B cell (primary cell): ENCODE measurements around the gene ARRB1. TPM values are rescaled to one million over a fixed set of nuclear protein-coding genes. Genes with fewer than 3 reads are reported as not detected.

ENCODE experiments used
- ATAC-seq: fragments of 200-7000 bp; cut with Tn5 transposase; one replicate; pipeline ENCODE4 v1.10.0; 2021; ENCODE audit warnings: low read depth, mild to moderate bottlenecking, moderate number of reproducible peaks, moderate library complexity
- CTCF ChIA-PET: fragments of 350-600 bp; sonication (Branson Sonifier 250); formaldehyde crosslinking; loops from one replicate; lab custom pipeline; 2021; ENCODE audit warnings: antibody characterized with exemption, inconsistent platforms; lab: Charles Lee
- POLR2A ChIA-PET: fragments of 350-600 bp; sonication (Branson Sonifier 250); formaldehyde crosslinking; loops from one replicate; lab custom pipeline; 2021; ENCODE audit warnings: antibody characterized with exemption; lab: Charles Lee
- DNase-seq: peaks from one replicate; pipeline ENCODE4 v3.0.0; 2013
- H2AFZ ChIP-seq: 2 replicates; pipeline ENCODE4 v1.6.1; 2012; ENCODE audit warnings: mild to moderate bottlenecking, low read depth, low read length; ENCODE audit not compliant: insufficient read depth, poor library complexity, severe bottlenecking
- H3K27ac ChIP-seq, 2 donors: 1 replicate in 1 of 2; 2 replicates in 1 of 2; pipeline ENCODE4 v1.5.1; 2012 to 2013; ENCODE audit warnings: low read length in 2 of 2, mild to moderate bottlenecking in 2 of 2, moderate library complexity in 1 of 2
- H3K27me3 ChIP-seq, 4 experiments: fragments of 200-600 bp in 1 of 4; sonication (generic) in 1 of 4; replicated peaks in 1 of 4; 1 replicate in 2 of 4; 2 replicates in 2 of 4; pipeline versions ENCODE4 v1.6.1 to v1.7.0; 2013 to 2016; ENCODE audit warnings: low read length in 3 of 4, mild to moderate bottlenecking in 2 of 4, mixed read lengths in 1 of 4, moderate library complexity in 1 of 4; ENCODE audit not compliant: insufficient read depth in 4 of 4, control insufficient read depth in 3 of 4; ENCODE audit errors: control extremely low read depth in 1 of 4
- H3K36me3 ChIP-seq, 2 experiments: replicated peaks in 1 of 2; 1 replicate in 1 of 2; 2 replicates in 1 of 2; pipeline versions ENCODE4 v1.6.1 to v1.7.1; 2013; ENCODE audit warnings: low read length in 1 of 2; ENCODE audit not compliant: insufficient read depth in 2 of 2, control insufficient read depth in 1 of 2; ENCODE audit errors: control extremely low read depth in 1 of 2, extremely low read depth in 1 of 2
- H3K4me1 ChIP-seq, 2 donors: fragments of 200-600 bp in 1 of 2; sonication (generic) in 1 of 2; 1 replicate in 1 of 2; 2 replicates in 1 of 2; pipeline versions ENCODE4 v1.5.1 to v1.6.1; 2013 to 2017; ENCODE audit warnings: low read length in 2 of 2; ENCODE audit not compliant: control insufficient read depth in 2 of 2, insufficient read depth in 2 of 2
- H3K4me2 ChIP-seq: replicated peaks from 2 replicates; pipeline ENCODE3; 2012; ENCODE audit warnings: mild to moderate bottlenecking, low read depth, low read length; ENCODE audit not compliant: poor library complexity, severe bottlenecking
- H3K4me3 ChIP-seq, 5 experiments: fragments of 200-600 bp in 1 of 5; sonication (generic) in 1 of 5; 1 replicate in 3 of 5; 2 replicates in 2 of 5; pipeline versions ENCODE4 v1.5.1 to v1.7.0; 2011 to 2016; ENCODE audit warnings: low read length in 4 of 5, mild to moderate bottlenecking in 4 of 5, low read depth in 2 of 5, control low read depth in 1 of 5, moderate library complexity in 1 of 5; ENCODE audit not compliant: insufficient read depth in 1 of 5; ENCODE audit errors: control extremely low read depth in 1 of 5, extremely low read depth in 1 of 5
- H3K79me2 ChIP-seq: fragments of 200-600 bp; sonication (generic); one replicate; pipeline ENCODE4 v1.6.0; 2016; ENCODE audit warnings: low read length; ENCODE audit not compliant: control insufficient read depth, insufficient read depth
- H3K9ac ChIP-seq: fragments of 200-600 bp; sonication (generic); 2 replicates; pipeline ENCODE4 v1.6.1; 2017; ENCODE audit warnings: mild to moderate bottlenecking, low read length, moderate library complexity
- H3K9me3 ChIP-seq, 3 donors: one replicate each; pipeline versions ENCODE4 v1.6.1 to v1.7.1; 2013; ENCODE audit warnings: low read length in 2 of 3; ENCODE audit not compliant: control insufficient read depth in 2 of 3, insufficient read depth in 1 of 3; ENCODE audit errors: control extremely low read depth in 1 of 3
- H4K20me1 ChIP-seq: 2 replicates; pipeline ENCODE4 v1.6.0; 2012; ENCODE audit warnings: mild to moderate bottlenecking, low read length; ENCODE audit not compliant: insufficient read depth, control insufficient read depth, poor library complexity, severe bottlenecking
- H3K27ac Mint-ChIP-seq: one replicate; pipeline ENCODE4 v1.8.0; 2021; ENCODE audit warnings: mixed read lengths
- H3K27me3 Mint-ChIP-seq: one replicate; pipeline ENCODE4 v1.8.0; 2021; ENCODE audit warnings: mixed read lengths
- H3K4me1 Mint-ChIP-seq: one replicate; pipeline ENCODE4 v1.8.0; 2021; ENCODE audit warnings: mixed read lengths
- H3K4me3 Mint-ChIP-seq: one replicate; pipeline ENCODE4 v1.8.0; 2021; ENCODE audit warnings: mixed read lengths
- H3K9me3 Mint-ChIP-seq: one replicate; pipeline ENCODE4 v1.8.0; 2022; ENCODE audit warnings: mixed read lengths; ENCODE audit not compliant: insufficient read depth
- EZH2 ChIP-seq: IDR thresholded peaks from 2 replicates; pipeline ENCODE4 v1.6.1; 2012; ENCODE audit warnings: borderline replicate concordance, low read depth, mild to moderate bottlenecking, moderate library complexity, low read length; ENCODE audit not compliant: insufficient read depth, poor library complexity, severe bottlenecking
- WGBS: methylation state at CpG from one replicate; pipeline ENCODE4 v1.1.5; 2013; ENCODE audit warnings: missing lambda C conversion rate; ENCODE audit not compliant: insufficient coverage; 5-methylcytosine and 5-hydroxymethylcytosine counted together
- intact Hi-C: fragments of 100-400 bp; cut with micrococcal nuclease; formaldehyde crosslinking; loops from one replicate; pipeline ENCODE4 v1.10.0; 2022
- polyA plus RNA-seq: library from polyadenylated mRNA; depleted of rRNA; stranded (reverse); fragments of >200 nt; gene quantifications from 2 replicates; pipeline ENCODE4 v1.2.3, GENCODE V29; 2012
- total RNA-seq, 2 donors: library from RNA; stranded (reverse); fragments of 120-200 nt in 1 of 2; gene quantifications; 1 replicate in 1 of 2; 2 replicates in 1 of 2; pipeline versions ENCODE4 v1.2.3 to v1.2.4, GENCODE V29; 2013 to 2022
- TF ChIP-seq, protein P1 (sequence below): fragments of 200-600 bp; IDR thresholded peaks from one replicate; pipeline ENCODE4 v1.8.0; 2022; ENCODE audit warnings: antibody characterized with exemption, mild to moderate bottlenecking

Gene ARRB1
- total and polyA plus RNA-seq, 2 donors (not counting 1 experiment from before 2014, with no cell fraction given), result 1.0 to 1.9 TPM

DNA sequence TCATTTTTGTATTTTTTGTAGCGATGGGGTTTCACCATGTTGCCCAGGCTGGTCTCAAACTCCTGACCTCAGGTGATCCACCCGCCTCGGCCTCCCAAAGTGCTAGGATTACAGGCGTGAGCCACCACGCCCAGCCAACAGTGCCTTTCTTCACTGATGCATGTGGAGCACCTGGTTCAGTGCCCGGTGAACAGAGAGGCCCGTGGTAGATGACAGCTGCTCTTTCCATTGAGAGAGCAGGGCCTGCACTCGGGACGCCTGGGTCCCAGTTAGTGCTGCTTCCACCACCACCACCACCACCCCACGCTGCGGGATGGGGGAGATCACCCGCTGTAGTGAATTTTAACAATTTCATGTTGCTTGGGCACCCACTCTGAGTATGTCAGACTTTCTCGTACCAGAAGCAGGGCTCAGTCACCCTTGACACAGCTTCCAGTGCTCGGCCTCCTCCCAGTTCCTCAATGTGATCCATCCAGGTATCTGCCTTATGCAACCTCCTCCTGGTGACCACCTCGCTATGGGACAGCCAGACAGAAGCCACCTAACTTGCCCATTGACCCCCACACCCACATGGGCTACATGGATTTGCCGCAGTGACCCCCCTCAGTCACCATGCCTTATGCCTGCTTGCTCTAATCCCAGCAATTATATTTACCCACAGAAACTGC lies 36.6 kb downstream of the ARRB1 start:
- no peaks in the 10 kb centered on the region for H3K9me3 Mint-ChIP-seq
- no peaks in the 10 kb centered on the region for H3K36me3 ChIP-seq
- H3K4me3 Mint-ChIP-seq, result no peak overlapping the region
- no peak overlapping the region for H3K27ac ChIP-seq
- no peak for TF ChIP-seq EZH2
- TF ChIP-seq, protein P1, sequence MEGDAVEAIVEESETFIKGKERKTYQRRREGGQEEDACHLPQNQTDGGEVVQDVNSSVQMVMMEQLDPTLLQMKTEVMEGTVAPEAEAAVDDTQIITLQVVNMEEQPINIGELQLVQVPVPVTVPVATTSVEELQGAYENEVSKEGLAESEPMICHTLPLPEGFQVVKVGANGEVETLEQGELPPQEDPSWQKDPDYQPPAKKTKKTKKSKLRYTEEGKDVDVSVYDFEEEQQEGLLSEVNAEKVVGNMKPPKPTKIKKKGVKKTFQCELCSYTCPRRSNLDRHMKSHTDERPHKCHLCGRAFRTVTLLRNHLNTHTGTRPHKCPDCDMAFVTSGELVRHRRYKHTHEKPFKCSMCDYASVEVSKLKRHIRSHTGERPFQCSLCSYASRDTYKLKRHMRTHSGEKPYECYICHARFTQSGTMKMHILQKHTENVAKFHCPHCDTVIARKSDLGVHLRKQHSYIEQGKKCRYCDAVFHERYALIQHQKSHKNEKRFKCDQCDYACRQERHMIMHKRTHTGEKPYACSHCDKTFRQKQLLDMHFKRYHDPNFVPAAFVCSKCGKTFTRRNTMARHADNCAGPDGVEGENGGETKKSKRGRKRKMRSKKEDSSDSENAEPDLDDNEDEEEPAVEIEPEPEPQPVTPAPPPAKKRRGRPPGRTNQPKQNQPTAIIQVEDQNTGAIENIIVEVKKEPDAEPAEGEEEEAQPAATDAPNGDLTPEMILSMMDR, result no peak
- WGBS, result 90% methylated on average over 16 of the region's 16 CpGs
- H3K9ac ChIP-seq, result no peak overlapping the region
- no peak overlapping the region for H2AFZ ChIP-seq
- H3K27me3 ChIP-seq, result no peaks in the 10 kb centered on the region
- no peaks in the 10 kb centered on the region for H3K79me2 ChIP-seq
- peaks cover 8% of the 10 kb centered on the region for H3K27me3 Mint-ChIP-seq
- ChIA-PET POLR2A (no interaction called here), CTCF (no interaction called here)
- H3K4me2 ChIP-seq, result no peak overlapping the region
- no peaks in the 10 kb centered on the region for H3K9me3 ChIP-seq
- H3K4me1 ChIP-seq, result no peaks in the 10 kb centered on the region
- H4K20me1 ChIP-seq, result no peaks in the 10 kb centered on the region
- no peaks in the 10 kb centered on the region for H3K4me1 Mint-ChIP-seq
- intact Hi-C loops, result no loop called here
- ATAC-seq, result no peak
- no peak overlapping the region for H3K27ac Mint-ChIP-seq
- DNase-seq, result no peak
- H3K4me3 ChIP-seq, result no peak overlapping the region

DNA sequence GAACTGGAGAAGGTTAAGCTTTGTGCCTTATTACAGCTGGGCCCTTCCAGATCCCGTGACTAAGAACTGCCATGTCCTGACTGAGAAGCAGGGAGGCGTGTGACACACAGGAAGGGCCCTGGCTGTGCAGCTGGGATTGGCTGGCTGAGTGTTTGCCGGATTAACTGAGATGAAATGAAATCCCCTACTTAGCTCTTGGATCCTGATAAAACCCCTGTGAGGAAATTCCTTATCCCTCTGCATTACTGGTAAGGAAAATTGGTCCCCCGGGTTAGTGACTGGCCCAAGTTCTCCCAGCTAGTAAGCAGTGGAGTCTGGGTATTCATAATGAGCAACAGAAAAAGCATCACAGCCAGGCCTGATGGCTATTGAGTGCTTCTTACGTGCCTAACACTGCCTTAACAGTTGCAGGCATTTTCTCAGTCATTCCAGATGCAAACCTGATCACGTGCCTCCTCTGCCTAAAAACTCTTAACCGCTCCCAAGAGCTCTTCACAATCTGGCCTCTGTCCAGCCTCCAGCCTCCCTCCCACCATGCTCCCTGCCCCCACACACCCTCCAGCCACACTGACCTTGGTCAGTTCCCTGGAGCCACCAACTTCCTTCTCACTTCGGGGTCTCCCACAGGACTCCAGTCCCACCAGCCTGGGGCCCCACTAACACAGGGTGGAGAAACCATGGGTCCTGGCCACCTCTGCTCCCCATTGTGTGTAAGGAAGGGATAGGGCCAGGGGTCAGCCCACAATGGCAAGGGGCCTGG lies 37.8 kb downstream of the ARRB1 start:
- no peak overlapping the region for H3K4me3 ChIP-seq
- Mint-ChIP-seq H3K27me3 (peaks cover 2% of the 10 kb centered on the region), H3K27ac (no peak overlapping the region), H3K4me3 (no peak overlapping the region), H3K9me3 (no peaks in the 10 kb centered on the region), H3K4me1 (no peaks in the 10 kb centered on the region)
- ATAC-seq (no peak), DNase-seq (no peak)
- TF ChIP-seq, protein P1, result no peak
- TF ChIP-seq EZH2, result no peak
- no peak overlapping the region for H3K4me2 ChIP-seq
- intact Hi-C loops, result no loop called here
- no peaks in the 10 kb centered on the region for H3K9me3 ChIP-seq
- H2AFZ ChIP-seq, result no peak overlapping the region
- CTCF ChIA-PET, result no interaction called here
- no peaks in the 10 kb centered on the region for H3K4me1 ChIP-seq
- WGBS, result 88% methylated on average over 6 of the region's 8 CpGs
- H3K79me2 ChIP-seq, result no peaks in the 10 kb centered on the region
- no peak overlapping the region for H3K9ac ChIP-seq
- no peaks in the 10 kb centered on the region for H3K27me3 ChIP-seq
- no peak overlapping the region for H3K27ac ChIP-seq
- no peaks in the 10 kb centered on the region for H3K36me3 ChIP-seq
- no peaks in the 10 kb centered on the region for H4K20me1 ChIP-seq
- POLR2A ChIA-PET, result no interaction called here
